GM12878 (cell line): ENCODE results near the gene NOTCH3. TPM values are rescaled to one million over a fixed set of nuclear protein-coding genes. Genes with fewer than 3 reads are reported as not detected.

Experiments used
- ATAC-seq: fragments of 200-7000 bp; cut with Tn5 transposase; 3 replicates; pipeline ENCODE4 v1.9.1; 2020; ENCODE audit warnings: mild to moderate bottlenecking, moderate library complexity
- BruUV-seq: library from RNA; stranded (reverse); fragments of 400-500 nt; replicated peaks from 2 replicates; lab custom pipeline; 2021; lab: Mats Ljungman, UMichigan
- CTCF ChIA-PET: fragments of 300-600 bp; sonication (Branson Sonifier 250); formaldehyde crosslinking; extraction: SDS; loops from one replicate; lab custom pipeline; 2021; ENCODE audit warnings: inconsistent platforms; lab: Yijun Ruan, JAX
- POLR2A ChIA-PET: fragments of 350-600 bp; formaldehyde crosslinking; extraction: SDS; loops from one replicate; lab custom pipeline; 2021; ENCODE audit warnings: inconsistent platforms; lab: Charles Lee
- RAD21 ChIA-PET: fragments of 300-600 bp; sonication (Branson Sonifier 250); formaldehyde crosslinking; loops from one replicate; lab custom pipeline; 2023; ENCODE audit warnings: antibody characterized with exemption; ENCODE audit not compliant: unreplicated experiment; lab: Charles Lee
- SMC1A ChIA-PET: fragments of 300-600 bp; sonication (Branson Sonifier 250); formaldehyde crosslinking; loops from one replicate; lab custom pipeline; 2023; ENCODE audit not compliant: unreplicated experiment, uncharacterized antibody; lab: Charles Lee
- DNase-seq: peaks from one replicate; pipeline ENCODE4 v3.0.0-alpha.2; 2011; ENCODE audit warnings: low read depth, low spot score
- FAIRE-seq: peaks from 3 replicates; lab custom pipeline; 2011; peaks lifted over from hg19 to GRCh38; lab: Jason Lieb, UNC
- H2AFZ ChIP-seq: 2 replicates; pipeline ENCODE4 v1.6.0; 2011; ENCODE audit warnings: low read depth, low read length, control low read depth; ENCODE audit not compliant: control insufficient read depth
- H3K27ac ChIP-seq: 2 replicates; pipeline ENCODE4 v1.5.1; 2011; ENCODE audit warnings: control low read depth; ENCODE audit not compliant: control insufficient read depth, insufficient read depth
- H3K27me3 ChIP-seq, 2 experiments: replicated peaks in 1 of 2; 2 replicates each; pipeline versions ENCODE4 v1.6.0 to v1.6.1; 2011; ENCODE audit warnings: low read length in 1 of 2; ENCODE audit not compliant: control insufficient read depth in 2 of 2, insufficient read depth in 2 of 2
- H3K36me3 ChIP-seq, 2 experiments: 2 replicates each; pipeline ENCODE4 v1.5.1; 2011; ENCODE audit warnings: low read length in 1 of 2; ENCODE audit not compliant: control insufficient read depth in 2 of 2, insufficient read depth in 2 of 2
- H3K4me1 ChIP-seq: 2 replicates; pipeline ENCODE4 v1.6.1; 2011; ENCODE audit warnings: mild to moderate bottlenecking, low read length, moderate library complexity, mixed read lengths; ENCODE audit not compliant: control insufficient read depth, insufficient read depth
- H3K4me2 ChIP-seq: 2 replicates; pipeline ENCODE4 v1.6.0; 2011; ENCODE audit warnings: control low read depth; ENCODE audit not compliant: control insufficient read depth, insufficient read depth
- H3K4me3 ChIP-seq: fragments of 200-600 bp; sonication (generic); 2 replicates; pipeline ENCODE4 v1.5.1; 2016
- H3K79me2 ChIP-seq: 2 replicates; pipeline ENCODE4 v1.6.0; 2011; ENCODE audit warnings: low read length; ENCODE audit not compliant: control insufficient read depth, insufficient read depth
- H3K9ac ChIP-seq: 2 replicates; pipeline ENCODE4 v1.8.0; 2011; ENCODE audit warnings: low read length, control low read depth, mixed read lengths; ENCODE audit not compliant: control insufficient read depth, insufficient read depth
- H3K9me3 ChIP-seq: replicated peaks from 3 replicates; pipeline ENCODE4 v1.5.1; 2011; ENCODE audit warnings: mild to moderate bottlenecking, low read length; ENCODE audit not compliant: control insufficient read depth, insufficient read depth
- H4K20me1 ChIP-seq: 2 replicates; pipeline ENCODE4 v1.6.0; 2011; ENCODE audit not compliant: control insufficient read depth, insufficient read depth
- EZH2 ChIP-seq: IDR thresholded peaks from 2 replicates; pipeline ENCODE4 v1.6.1; 2012; ENCODE audit warnings: low read depth, mild to moderate bottlenecking, control low read depth, inconsistent platforms, low read length, borderline replicate concordance; ENCODE audit not compliant: control insufficient read depth
- FOS ChIP-seq: IDR thresholded peaks from 3 replicates; pipeline ENCODE4 v1.6.1; 2011; ENCODE audit warnings: borderline replicate concordance; ENCODE audit not compliant: insufficient read length; ENCODE audit errors: extremely low read depth
- FOXK2 ChIP-seq: fragments of 450-650 bp; IDR thresholded peaks from 2 replicates; pipeline ENCODE4 v1.6.1; 2017; ENCODE audit warnings: mild to moderate bottlenecking, moderate library complexity
- HDAC2 ChIP-seq: fragments of 200-600 bp; sonication (generic); IDR thresholded peaks from 2 replicates; pipeline ENCODE4 v1.6.1; 2017
- KDM1A ChIP-seq: fragments of 200-600 bp; sonication (generic); IDR thresholded peaks from 2 replicates; pipeline ENCODE4 v1.6.1; 2016; ENCODE audit warnings: borderline replicate concordance
- SPI1 ChIP-seq: IDR thresholded peaks from 2 replicates; pipeline ENCODE4 v1.6.1; 2011; ENCODE audit warnings: low read depth, mild to moderate bottlenecking, low read length, moderate library complexity, borderline replicate concordance; ENCODE audit not compliant: insufficient read depth
- ZZZ3 ChIP-seq: IDR thresholded peaks from 2 replicates; pipeline ENCODE4 v1.6.1; 2011; ENCODE audit warnings: low read depth; ENCODE audit not compliant: control insufficient read depth, insufficient read length
- WGBS: methylation state at CpG from one replicate; pipeline ENCODE4 v1.1.6; 2016; ENCODE audit warnings: low lambda C conversion rate; ENCODE audit not compliant: insufficient replicate concordance, insufficient coverage; ENCODE audit errors: missing lambda C conversion rate; 5-methylcytosine and 5-hydroxymethylcytosine counted together
- in situ Hi-C: fragments of 300-500 bp; cut with MboI; formaldehyde crosslinking; loops from 9 replicates; pipeline ENCODE4 v1.14.3; 2018; ENCODE audit warnings: mixed read lengths
- intact Hi-C: fragments of 100-400 bp; cut with micrococcal nuclease; formaldehyde crosslinking; loops from one replicate; pipeline ENCODE4 v1.14.2; 2022; ENCODE audit not compliant: unreplicated experiment
- polyA plus RNA-seq, 11 experiments: library from polyadenylated mRNA; depleted of rRNA in 4 of 11; unstranded in 6 of 11; stranded (reverse) in 5 of 11; fragments of >200 nt; fragmentation: Nextera tagmentation in 4 of 11; fragmentation: Illumina TruSeq in 1 of 11; extraction: Ambion mirVana in 4 of 11; extraction: Trizol in 1 of 11; gene quantifications; 1 replicate in 1 of 11; 2 replicates in 10 of 11; pipeline versions ENCODE4 v1.2.1 to v1.2.3, GENCODE V29; 2011 to 2016; ENCODE audit warnings: inconsistent platforms in 2 of 11, missing spikeins in 2 of 11, low read depth in 1 of 11
- total RNA-seq, 4 experiments: library from RNA; depleted of rRNA in 3 of 4; stranded (reverse); fragments of >200 nt in 3 of 4; fragmentation: Illumina TruSeq in 1 of 4; extraction: Trizol in 1 of 4; gene quantifications; 2 replicates each; pipeline versions ENCODE4 v1.2.1 to v1.2.3, GENCODE V29; 2013 to 2021
- TF ChIP-seq, protein P1 (sequence below): IDR thresholded peaks from 2 replicates; pipeline ENCODE4 v1.6.1; 2011; ENCODE audit warnings: borderline replicate concordance, low read depth, mild to moderate bottlenecking, moderate library complexity, mixed read lengths, low read length; ENCODE audit not compliant: insufficient read depth; ENCODE audit errors: extremely low read length
- TF ChIP-seq, protein P2 (sequence below): fragments of 450-650 bp; IDR thresholded peaks from 2 replicates; pipeline ENCODE4 v1.6.1; 2016; ENCODE audit warnings: mild to moderate bottlenecking
- TF ChIP-seq, protein P3 (sequence below): fragments of 450-650 bp; IDR thresholded peaks from 2 replicates; pipeline ENCODE4 v1.6.1; 2016; ENCODE audit warnings: mild to moderate bottlenecking

Gene NOTCH3
- total and polyA plus RNA-seq, 10 of the 15 experiments (the other 5 are each of a cell fraction or from before 2014, with no cell fraction given), result 0.01 to 0.42 (median 0.10) TPM; not detected in 5

GRCh38 chr19:15248648-15249527 is 48.1 kb upstream of the NOTCH3 start:
- Histone ChIP-seq H3K9ac (no peak overlapping the region), H3K9me3 (no peaks in the 10 kb centered on the region), H3K4me3 (no peak overlapping the region), H3K4me2 (no peak overlapping the region), H2AFZ (no peak overlapping the region), H3K36me3 (peaks cover 42 to 56% of the 10 kb centered on the region in 2 experiments; a peak in 3 of 4 replicates), H3K4me1 (no peaks in the 10 kb centered on the region), H4K20me1 (peaks cover 9% of the 10 kb centered on the region), H3K27me3 (no peaks in the 10 kb centered on the region), H3K79me2 (no peaks in the 10 kb centered on the region), H3K27ac (no peak overlapping the region)
- in situ Hi-C loops, result no loop called here
- no TSS peak for BruUV-seq
- ATAC-seq (no peak), DNase-seq (no peak), FAIRE-seq (no peak)
- ChIA-PET POLR2A (no interaction called here), RAD21 (no interaction called here), SMC1A (no interaction called here), CTCF (no interaction called here)
- no peak for TF ChIP-seq FOS
- intact Hi-C loops, result no loop called here
- 94% methylated on average over 19 of the region's 19 CpGs for WGBS

- 79% methylated on average over 5 of the region's 5 CpGs for WGBS
- in situ Hi-C loops, result no loop called here
- no peaks in the 10 kb centered on the region for H3K9me3 ChIP-seq
- no peak overlapping the region for H3K27ac ChIP-seq
- H2AFZ ChIP-seq, result no peak overlapping the region
- intact Hi-C loops, result no loop called here
- POLR2A ChIA-PET, result no interaction called here
- no peak for DNase-seq
- H3K4me2 ChIP-seq, result no peak overlapping the region
- no peak for ATAC-seq
- SMC1A ChIA-PET, result no interaction called here
- FAIRE-seq, result no peak
- peaks cover 37 to 53% of the 10 kb centered on the region in 2 experiments; a peak in 3 of 4 replicates for H3K36me3 ChIP-seq
- RAD21 ChIA-PET, result no interaction called here
- no peaks in the 10 kb centered on the region for H3K79me2 ChIP-seq
- H4K20me1 ChIP-seq, result peaks cover 9% of the 10 kb centered on the region
- no peak overlapping the region for H3K9ac ChIP-seq
- BruUV-seq, result no TSS peak
- no peaks in the 10 kb centered on the region for H3K4me1 ChIP-seq
- H3K4me3 ChIP-seq, result no peak overlapping the region
- H3K27me3 ChIP-seq, result no peaks in the 10 kb centered on the region
- CTCF ChIA-PET, result interaction anchor here (0.7 kb wide), 1 partner anchor 55 kb away, joined by 3 read pairs; no protein-coding TSS in a partner anchor
- TF ChIP-seq, protein P1, sequence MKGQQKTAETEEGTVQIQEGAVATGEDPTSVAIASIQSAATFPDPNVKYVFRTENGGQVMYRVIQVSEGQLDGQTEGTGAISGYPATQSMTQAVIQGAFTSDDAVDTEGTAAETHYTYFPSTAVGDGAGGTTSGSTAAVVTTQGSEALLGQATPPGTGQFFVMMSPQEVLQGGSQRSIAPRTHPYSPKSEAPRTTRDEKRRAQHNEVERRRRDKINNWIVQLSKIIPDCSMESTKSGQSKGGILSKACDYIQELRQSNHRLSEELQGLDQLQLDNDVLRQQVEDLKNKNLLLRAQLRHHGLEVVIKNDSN, result no peak
- TF ChIP-seq KDM1A (no peak), FOXK2 (no peak), EZH2 (no peak), HDAC2 (no peak), ZZZ3 (no peak), SPI1 (no peak)
- TF ChIP-seq, protein P2, sequence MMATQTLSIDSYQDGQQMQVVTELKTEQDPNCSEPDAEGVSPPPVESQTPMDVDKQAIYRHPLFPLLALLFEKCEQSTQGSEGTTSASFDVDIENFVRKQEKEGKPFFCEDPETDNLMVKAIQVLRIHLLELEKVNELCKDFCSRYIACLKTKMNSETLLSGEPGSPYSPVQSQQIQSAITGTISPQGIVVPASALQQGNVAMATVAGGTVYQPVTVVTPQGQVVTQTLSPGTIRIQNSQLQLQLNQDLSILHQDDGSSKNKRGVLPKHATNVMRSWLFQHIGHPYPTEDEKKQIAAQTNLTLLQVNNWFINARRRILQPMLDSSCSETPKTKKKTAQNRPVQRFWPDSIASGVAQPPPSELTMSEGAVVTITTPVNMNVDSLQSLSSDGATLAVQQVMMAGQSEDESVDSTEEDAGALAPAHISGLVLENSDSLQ, result no peak
- TF ChIP-seq, protein P3, sequence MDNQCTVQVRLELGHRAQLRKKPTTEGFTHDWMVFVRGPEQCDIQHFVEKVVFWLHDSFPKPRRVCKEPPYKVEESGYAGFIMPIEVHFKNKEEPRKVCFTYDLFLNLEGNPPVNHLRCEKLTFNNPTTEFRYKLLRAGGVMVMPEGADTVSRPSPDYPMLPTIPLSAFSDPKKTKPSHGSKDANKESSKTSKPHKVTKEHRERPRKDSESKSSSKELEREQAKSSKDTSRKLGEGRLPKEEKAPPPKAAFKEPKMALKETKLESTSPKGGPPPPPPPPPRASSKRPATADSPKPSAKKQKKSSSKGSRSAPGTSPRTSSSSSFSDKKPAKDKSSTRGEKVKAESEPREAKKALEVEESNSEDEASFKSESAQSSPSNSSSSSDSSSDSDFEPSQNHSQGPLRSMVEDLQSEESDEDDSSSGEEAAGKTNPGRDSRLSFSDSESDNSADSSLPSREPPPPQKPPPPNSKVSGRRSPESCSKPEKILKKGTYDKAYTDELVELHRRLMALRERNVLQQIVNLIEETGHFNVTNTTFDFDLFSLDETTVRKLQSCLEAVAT, result no peak
These were observed 47.3 kb upstream of the NOTCH3 start for GRCh38 chr19:15248106-15248505.
